Measurements from ENCODE around the gene WWOX. TPM values are rescaled to one million over a fixed set of nuclear protein-coding genes. Genes with fewer than 3 reads are reported as not detected.

The WWOX gene
- total RNA-seq, 1 donor from 2014 or later = 8.6 TPM

- intact Hi-C loops (cut with DNase I) = no loop called here
- no peak for DNase-seq (ENCODE audit: low spot score)
These were observed 636 bp downstream of the WWOX start for GRCh38 chr16:78100112-78100467.

- DNase-seq (ENCODE audit: low spot score) = no peak
- intact Hi-C loops (cut with DNase I) = no loop called here
These were observed 2.7 kb downstream of the WWOX start for GRCh38 chr16:78102122-78102660.

- intact Hi-C loops (cut with DNase I) = no loop called here
- no peak for DNase-seq (ENCODE audit: low spot score)
These were observed 3.4 kb downstream of the WWOX start for GRCh38 chr16:78102865-78103264.

- intact Hi-C loops (cut with DNase I) = no loop called here
- no peak for DNase-seq (ENCODE audit: low spot score)
These were observed 6.1 kb downstream of the WWOX start for GRCh38 chr16:78105517-78105916.

GRCh38 chr16:78106686-78107085 lies 7.2 kb downstream of the WWOX start:
- intact Hi-C loops (cut with DNase I) = no loop called here
- DNase-seq (ENCODE audit: low spot score) = no peak

GRCh38 chr16:78108451-78108850 lies 9.0 kb downstream of the WWOX start:
- DNase-seq (ENCODE audit: low spot score) = no peak
- intact Hi-C loops (cut with DNase I) = no loop called here

- intact Hi-C loops (cut with DNase I) = no loop called here
- DNase-seq (ENCODE audit: low spot score) = no peak
These were observed 13.8 kb downstream of the WWOX start for GRCh38 chr16:78113258-78113657.

GRCh38 chr16:78115659-78116058 lies 16.2 kb downstream of the WWOX start:
- no peak for DNase-seq (ENCODE audit: low spot score)
- intact Hi-C loops (cut with DNase I) = no loop called here

- no peak for DNase-seq (ENCODE audit: low spot score)
- intact Hi-C loops (cut with DNase I) = no loop called here
These were observed 17.5 kb downstream of the WWOX start for GRCh38 chr16:78116946-78117345.

GRCh38 chr16:78117391-78117790 lies 17.9 kb downstream of the WWOX start:
- intact Hi-C loops (cut with DNase I) = no loop called here
- no peak for DNase-seq (ENCODE audit: low spot score)

GRCh38 chr16:78118469-78119025 lies 19.1 kb downstream of the WWOX start:
- DNase-seq (ENCODE audit: low spot score) = no peak
- intact Hi-C loops (cut with DNase I) = no loop called here

GRCh38 chr16:78122774-78123315 lies 23.4 kb downstream of the WWOX start:
- intact Hi-C loops (cut with DNase I) = loop anchor here (10.0 kb wide), 1 partner anchor 382 kb away; no protein-coding TSS in a partner anchor
- no peak for DNase-seq (ENCODE audit: low spot score)

- intact Hi-C loops (cut with DNase I) = loop anchor here (2.0 to 10.0 kb wide), 2 partner anchors 112 to 380 kb away; no protein-coding TSS in a partner anchor
- DNase-seq (ENCODE audit: low spot score) = no peak
These were observed 25.8 kb downstream of the WWOX start for GRCh38 chr16:78125112-78125844.

- DNase-seq (ENCODE audit: low spot score) = no peak
- intact Hi-C loops (cut with DNase I) = loop anchor here (10.0 kb wide), 1 partner anchor 378 kb away; no protein-coding TSS in a partner anchor
These were observed 27.2 kb downstream of the WWOX start for GRCh38 chr16:78126662-78127061.

- intact Hi-C loops (cut with DNase I) = loop anchor here (10.0 kb wide), 1 partner anchor 378 kb away; no protein-coding TSS in a partner anchor
- no peak for DNase-seq (ENCODE audit: low spot score)
These were observed 27.7 kb downstream of the WWOX start for GRCh38 chr16:78127130-78127529.

- DNase-seq (ENCODE audit: low spot score) = no peak
- intact Hi-C loops (cut with DNase I) = loop anchor here (10.0 kb wide), 1 partner anchor 376 kb away; no protein-coding TSS in a partner anchor
These were observed 29.5 kb downstream of the WWOX start for GRCh38 chr16:78128913-78129312.

GRCh38 chr16:78129349-78129748 lies 29.9 kb downstream of the WWOX start:
- intact Hi-C loops (cut with DNase I) = loop anchor here (10.0 kb wide), 1 partner anchor 375 kb away; no protein-coding TSS in a partner anchor
- no peak for DNase-seq (ENCODE audit: low spot score)

- intact Hi-C loops (cut with DNase I) = no loop called here
- no peak for DNase-seq (ENCODE audit: low spot score)
These were observed 30.7 kb downstream of the WWOX start for GRCh38 chr16:78130083-78130608.

GRCh38 chr16:78130950-78131349 lies 31.5 kb downstream of the WWOX start:
- no peak for DNase-seq (ENCODE audit: low spot score)
- intact Hi-C loops (cut with DNase I) = no loop called here

- intact Hi-C loops (cut with DNase I) = no loop called here
- no peak for DNase-seq (ENCODE audit: low spot score)
These were observed 34.5 kb downstream of the WWOX start for GRCh38 chr16:78133919-78134318.
